CD14-positive monocyte (primary cell): ENCODE data around the gene MCC. TPM values are rescaled to one million over a fixed set of nuclear protein-coding genes. Genes with fewer than 3 reads are reported as not detected.

Source experiments
- DNase-seq, 3 donors: peaks; one replicate each; pipeline ENCODE4 v3.0.0-alpha.2; 2011 to 2022
- H2AFZ ChIP-seq: 2 replicates; pipeline ENCODE4 v1.6.0; 2012; ENCODE audit warnings: mild to moderate bottlenecking, low read depth, low read length, inconsistent platforms; ENCODE audit not compliant: insufficient read depth, poor library complexity, severe bottlenecking
- H3K27ac ChIP-seq, 2 donors: 1 replicate in 1 of 2; 2 replicates in 1 of 2; pipeline ENCODE4 v1.5.1; 2012 to 2013; ENCODE audit warnings: low read length in 2 of 2, control low read depth in 1 of 2, inconsistent platforms in 1 of 2, low read depth in 1 of 2, mild to moderate bottlenecking in 1 of 2
- H3K27me3 ChIP-seq, 2 donors: one replicate each; pipeline versions ENCODE4 v1.6.0 to v1.6.1; 2011 to 2013; ENCODE audit warnings: low read length in 2 of 2; ENCODE audit not compliant: control insufficient read depth in 2 of 2, insufficient read depth in 2 of 2
- H3K36me3 ChIP-seq, 2 donors: replicated peaks in 1 of 2; 1 replicate in 1 of 2; 2 replicates in 1 of 2; pipeline versions ENCODE4 v1.5.1 to v1.6.1; 2012 to 2013; ENCODE audit warnings: low read length in 2 of 2, control low read depth in 1 of 2, inconsistent platforms in 1 of 2, mild to moderate bottlenecking in 1 of 2; ENCODE audit not compliant: insufficient read depth in 2 of 2, control insufficient read depth in 1 of 2
- H3K4me1 ChIP-seq, 2 donors: 1 replicate in 1 of 2; 2 replicates in 1 of 2; pipeline versions ENCODE4 v1.5.1 to v1.6.1; 2012 to 2013; ENCODE audit warnings: low read length in 2 of 2, control low read depth in 1 of 2, inconsistent platforms in 1 of 2, mild to moderate bottlenecking in 1 of 2, moderate library complexity in 1 of 2; ENCODE audit not compliant: insufficient read depth in 2 of 2, control insufficient read depth in 1 of 2
- H3K4me2 ChIP-seq: replicated peaks from 2 replicates; pipeline ENCODE3; 2012; ENCODE audit warnings: low read length, moderate library complexity, mild to moderate bottlenecking; ENCODE audit not compliant: poor library complexity, severe bottlenecking; ENCODE audit errors: extremely low read depth
- H3K4me3 ChIP-seq, 3 experiments: fragments of 200-600 bp in 1 of 3; sonication (generic) in 1 of 3; replicated peaks in 1 of 3; 1 replicate in 2 of 3; 2 replicates in 1 of 3; pipeline ENCODE4 v1.5.1; 2011 to 2013; ENCODE audit warnings: low read length in 3 of 3, mild to moderate bottlenecking in 3 of 3, control low read depth in 2 of 3, low read depth in 2 of 3, inconsistent platforms in 1 of 3, moderate library complexity in 1 of 3
- H3K79me2 ChIP-seq: 2 replicates; pipeline ENCODE4 v1.6.0; 2012; ENCODE audit warnings: mild to moderate bottlenecking, control low read depth, inconsistent platforms, low read length, moderate library complexity; ENCODE audit not compliant: insufficient read depth
- H3K9ac ChIP-seq: 2 replicates; pipeline ENCODE4 v1.6.0; 2017; ENCODE audit warnings: low read length, mild to moderate bottlenecking; ENCODE audit not compliant: insufficient read depth, poor library complexity, severe bottlenecking
- H3K9me3 ChIP-seq, 2 donors: replicated peaks in 1 of 2; 1 replicate in 1 of 2; 2 replicates in 1 of 2; pipeline versions ENCODE4 v1.5.1 to v1.6.1; 2012 to 2013; ENCODE audit warnings: low read length in 2 of 2, control low read depth in 1 of 2; ENCODE audit not compliant: control insufficient read depth in 1 of 2, insufficient read depth in 1 of 2
- H4K20me1 ChIP-seq: 2 replicates; pipeline ENCODE4 v1.6.0; 2012; ENCODE audit warnings: mild to moderate bottlenecking, low read length, control low read depth, moderate library complexity; ENCODE audit not compliant: insufficient read depth
- H3K27ac Mint-ChIP-seq, 7 donors: one replicate each; pipeline ENCODE4 v1.8.0; 2020; ENCODE audit warnings: mild to moderate bottlenecking in 7 of 7, mixed read lengths in 7 of 7, moderate library complexity in 6 of 7, inconsistent platforms in 2 of 7
- H3K27me3 Mint-ChIP-seq, 3 donors: one replicate each; pipeline ENCODE4 v1.8.0; 2021 to 2022; ENCODE audit warnings: low read depth in 3 of 3, mild to moderate bottlenecking in 3 of 3, mixed read lengths in 3 of 3, moderate library complexity in 3 of 3, inconsistent platforms in 1 of 3
- H3K36me3 Mint-ChIP-seq, 2 donors: one replicate each; pipeline ENCODE4 v1.8.0; 2020; ENCODE audit warnings: mixed read lengths in 2 of 2, inconsistent platforms in 1 of 2, mild to moderate bottlenecking in 1 of 2
- H3K4me1 Mint-ChIP-seq: one replicate; pipeline ENCODE4 v1.8.0; 2020; ENCODE audit warnings: mild to moderate bottlenecking, mixed read lengths
- H3K4me3 Mint-ChIP-seq, 2 donors: one replicate each; pipeline ENCODE4 v1.8.0; 2020; ENCODE audit warnings: mild to moderate bottlenecking in 2 of 2, mixed read lengths in 2 of 2, moderate library complexity in 1 of 2
- H3K9me3 Mint-ChIP-seq, 7 donors: one replicate each; pipeline ENCODE4 v1.8.0; 2020 to 2022; ENCODE audit warnings: mixed read lengths in 7 of 7, mild to moderate bottlenecking in 6 of 7, moderate library complexity in 6 of 7, inconsistent platforms in 2 of 7
- CTCF ChIP-seq: fragments of 200-600 bp; IDR thresholded peaks from one replicate; pipeline ENCODE4 v1.8.0; 2022; ENCODE audit warnings: antibody characterized with exemption, mild to moderate bottlenecking
- WGBS: methylation state at CpG from one replicate; pipeline ENCODE4 v1.1.5; 2013; ENCODE audit warnings: missing lambda C conversion rate; ENCODE audit not compliant: insufficient coverage; 5-methylcytosine and 5-hydroxymethylcytosine counted together
- intact Hi-C, 2 donors: fragments of 100-400 bp; cut with micrococcal nuclease; formaldehyde crosslinking; loops; one replicate each; pipeline versions ENCODE4 v1.15.0 to v1.15.1; 2023
- polyA plus RNA-seq, 3 donors: library from polyadenylated mRNA; depleted of rRNA in 1 of 3; unstranded in 2 of 3; stranded (reverse) in 1 of 3; fragments of 300-500 nt in 2 of 3; fragments of >200 nt in 1 of 3; fragmentation: Illumina TruSeq in 2 of 3; gene quantifications; 1 replicate in 2 of 3; 2 replicates in 1 of 3; pipeline ENCODE4 v1.2.3, GENCODE V29; 2012 to 2021

MCC gene
- polyA plus RNA-seq, 3 donors = 0.09 TPM; not detected in 2

- Histone ChIP-seq H3K9ac (no peak overlapping the region), H3K79me2 (no peaks in the 10 kb centered on the region), H3K27me3 (peaks cover 0 to 21% of the 10 kb centered on the region in 2 donors), H3K9me3 (no peaks in the 10 kb centered on the region), H3K4me1 (no peaks in the 10 kb centered on the region), H3K4me2 (no peak overlapping the region), H3K4me3 (no peak overlapping the region), H2AFZ (no peak overlapping the region), H3K36me3 (no peaks in the 10 kb centered on the region), H4K20me1 (no peaks in the 10 kb centered on the region), H3K27ac (no peak overlapping the region)
- no peak for DNase-seq
- Mint-ChIP-seq H3K4me1 (no peaks in the 10 kb centered on the region), H3K9me3 (no peaks in the 10 kb centered on the region), H3K4me3 (no peak overlapping the region), H3K36me3 (no peaks in the 10 kb centered on the region), H3K27ac (no peak overlapping the region), H3K27me3 (peaks cover 3 to 20% (median 3%) of the 10 kb centered on the region in 3 donors)
- no peak for TF ChIP-seq CTCF
- intact Hi-C loops = no loop called here
- no CpG with 5 or more reads among the region's 5 CpGs for WGBS
Observed at GRCh38 chr5:113172231-113172826, 315.9 kb downstream of the MCC start.

GRCh38 chr5:113171520-113171919 is 316.7 kb downstream of the MCC start:
- no peaks in the 10 kb centered on the region for H3K9me3 Mint-ChIP-seq
- Histone ChIP-seq H3K27me3 (peaks cover 0 to 21% of the 10 kb centered on the region in 2 donors), H3K79me2 (no peaks in the 10 kb centered on the region), H3K4me2 (no peak overlapping the region), H3K9me3 (no peaks in the 10 kb centered on the region), H3K27ac (no peak overlapping the region), H3K9ac (no peak overlapping the region), H3K4me1 (no peaks in the 10 kb centered on the region), H2AFZ (no peak overlapping the region), H3K36me3 (no peaks in the 10 kb centered on the region), H3K4me3 (no peak overlapping the region), H4K20me1 (no peaks in the 10 kb centered on the region)
- no peak for DNase-seq
- WGBS = 97% methylated on average over 5 of the region's 5 CpGs
- no peak overlapping the region for H3K4me3 Mint-ChIP-seq
- H3K27me3 Mint-ChIP-seq = peaks cover 3 to 22% (median 6%) of the 10 kb centered on the region in 3 donors
- H3K27ac Mint-ChIP-seq = no peak overlapping the region
- no peak for TF ChIP-seq CTCF
- H3K4me1 Mint-ChIP-seq = no peaks in the 10 kb centered on the region
- no peaks in the 10 kb centered on the region for H3K36me3 Mint-ChIP-seq
- intact Hi-C loops = no loop called here
